ENCODE results near the gene PTTG2.

- TF ChIP-seq CTCF (conservative IDR thresholded peaks at IDR 0.05) = no peak
- no peak for TF ChIP-seq ZFX (IDR thresholded peaks at IDR 0.05)
These were observed 667 bp downstream of the PTTG2 start for GRCh38 chr4:37960679-37961450.

Data from C4-2B (cell line).